H9 (cell line): ENCODE results near the gene MAP3K20. TPM values are rescaled to one million over a fixed set of nuclear protein-coding genes. Genes with fewer than 3 reads are reported as not detected.

ENCODE experiments used
- DNase-seq: peaks from one replicate; pipeline ENCODE4 v3.0.0-alpha.2; 2017
- H2AFZ ChIP-seq: one replicate; pipeline ENCODE4 v1.6.1; 2013; ENCODE audit warnings: mild to moderate bottlenecking, low read length, control low read depth, moderate library complexity
- H2AK5ac ChIP-seq: 2 replicates; pipeline ENCODE4 v1.6.1; 2013; ENCODE audit warnings: low read length, control low read depth, mixed read lengths; ENCODE audit not compliant: insufficient read length
- H2BK120ac ChIP-seq: one replicate; pipeline ENCODE4 v1.6.1; 2013; ENCODE audit warnings: low read depth, mild to moderate bottlenecking, low read length, control low read depth, inconsistent platforms; ENCODE audit not compliant: poor library complexity, severe bottlenecking
- H2BK12ac ChIP-seq: 2 replicates; pipeline ENCODE4 v1.6.1; 2013; ENCODE audit warnings: low read length, control low read depth, mixed read lengths, low read depth; ENCODE audit not compliant: insufficient read length
- H2BK15ac ChIP-seq: 2 replicates; pipeline ENCODE4 v1.6.1; 2013; ENCODE audit warnings: low read depth, low read length, control low read depth
- H2BK20ac ChIP-seq: one replicate; pipeline ENCODE4 v1.6.1; 2013; ENCODE audit warnings: low read depth, mild to moderate bottlenecking, low read length, control low read depth, inconsistent platforms; ENCODE audit not compliant: poor library complexity, severe bottlenecking
- H2BK5ac ChIP-seq: 2 replicates; pipeline ENCODE4 v1.6.1; 2013; ENCODE audit warnings: low read length, control low read depth, mixed read lengths; ENCODE audit not compliant: insufficient read length
- H3K14ac ChIP-seq: 2 replicates; pipeline ENCODE4 v1.6.1; 2013; ENCODE audit warnings: low read length, control low read depth; ENCODE audit not compliant: insufficient read depth
- H3K18ac ChIP-seq: 2 replicates; pipeline ENCODE4 v1.6.1; 2013; ENCODE audit warnings: low read depth, mild to moderate bottlenecking, mixed read lengths, low read length, control low read depth; ENCODE audit not compliant: insufficient read length
- H3K23ac ChIP-seq: 2 replicates; pipeline ENCODE4 v1.6.1; 2013; ENCODE audit warnings: low read length, control low read depth, mixed read lengths, low read depth; ENCODE audit not compliant: insufficient read length
- H3K23me2 ChIP-seq: 2 replicates; pipeline ENCODE4 v1.6.1; 2013; ENCODE audit warnings: low read depth, mild to moderate bottlenecking, mixed read lengths, low read length, control low read depth; ENCODE audit not compliant: insufficient read length, poor library complexity, severe bottlenecking
- H3K27ac ChIP-seq: 2 replicates; pipeline ENCODE4 v1.5.1; 2013; ENCODE audit warnings: low read length, control low read depth, mixed read lengths, low read depth; ENCODE audit not compliant: insufficient read length
- H3K27me3 ChIP-seq: 2 replicates; pipeline ENCODE4 v1.6.1; 2013; ENCODE audit warnings: low read length, control low read depth, inconsistent platforms; ENCODE audit not compliant: insufficient read depth
- H3K4ac ChIP-seq: 2 replicates; pipeline ENCODE4 v1.6.1; 2013; ENCODE audit warnings: low read depth, mild to moderate bottlenecking, control low read depth, inconsistent platforms, low read length, moderate library complexity
- H3K4me1 ChIP-seq: 2 replicates; pipeline ENCODE4 v1.6.1; 2013; ENCODE audit warnings: low read length, control low read depth, inconsistent platforms; ENCODE audit not compliant: insufficient read depth
- H3K4me2 ChIP-seq: 2 replicates; pipeline ENCODE4 v1.6.1; 2013; ENCODE audit warnings: low read length, control low read depth, mixed read lengths; ENCODE audit not compliant: insufficient read length, insufficient read depth
- H3K56ac ChIP-seq: 2 replicates; pipeline ENCODE4 v1.6.1; 2013; ENCODE audit warnings: low read depth, mild to moderate bottlenecking, mixed read lengths, low read length, control low read depth; ENCODE audit not compliant: insufficient read length
- H3K79me1 ChIP-seq: 2 replicates; pipeline ENCODE4 v1.6.1; 2013; ENCODE audit warnings: low read depth, mild to moderate bottlenecking, moderate library complexity, low read length, control low read depth, inconsistent platforms; ENCODE audit not compliant: insufficient read depth, poor library complexity, severe bottlenecking
- H3K79me2 ChIP-seq: 2 replicates; pipeline ENCODE4 v1.6.1; 2013; ENCODE audit warnings: low read length, control low read depth, inconsistent platforms; ENCODE audit not compliant: insufficient read depth
- H3K9ac ChIP-seq: 2 replicates; pipeline ENCODE4 v1.6.1; 2013; ENCODE audit warnings: low read length, control low read depth, mixed read lengths; ENCODE audit not compliant: insufficient read length; ENCODE audit errors: extremely low read depth
- H3K9me3 ChIP-seq: one replicate; pipeline ENCODE4 v1.6.1; 2013; ENCODE audit warnings: low read depth, low read length, inconsistent platforms; ENCODE audit not compliant: control insufficient read depth
- H3T11ph ChIP-seq: one replicate; pipeline ENCODE4 v1.6.1; 2013; ENCODE audit warnings: mild to moderate bottlenecking, low read length, control low read depth, inconsistent platforms
- H4K20me1 ChIP-seq: one replicate; pipeline ENCODE4 v1.6.1; 2013; ENCODE audit not compliant: control insufficient read depth, insufficient read length, insufficient read depth
- H4K5ac ChIP-seq: 2 replicates; pipeline ENCODE4 v1.6.1; 2013; ENCODE audit warnings: low read depth, mild to moderate bottlenecking, mixed read lengths, low read length, control low read depth; ENCODE audit not compliant: insufficient read length
- H4K8ac ChIP-seq: replicated peaks from 2 replicates; pipeline ENCODE4 v1.6.1; 2013; ENCODE audit warnings: low read length, control low read depth, mixed read lengths, low read depth; ENCODE audit not compliant: insufficient read length
- H4K91ac ChIP-seq: 2 replicates; pipeline ENCODE4 v1.6.1; 2013; ENCODE audit warnings: low read depth, mild to moderate bottlenecking, moderate library complexity, mixed read lengths, low read length, control low read depth; ENCODE audit not compliant: insufficient read length
- H3K27ac Mint-ChIP-seq, 3 experiments: 2 replicates in 2 of 3; 3 replicates in 1 of 3; pipeline ENCODE4 v1.8.0; 2020 to 2021; ENCODE audit warnings: mixed read lengths in 3 of 3, mild to moderate bottlenecking in 1 of 3, moderate library complexity in 1 of 3
- H3K27me3 Mint-ChIP-seq: 2 replicates; pipeline ENCODE4 v1.8.0; 2021; ENCODE audit warnings: low read depth, mild to moderate bottlenecking, moderate library complexity, mixed read lengths
- H3K36me3 Mint-ChIP-seq, 3 experiments: 2 replicates in 2 of 3; 3 replicates in 1 of 3; pipeline ENCODE4 v1.8.0; 2020 to 2021; ENCODE audit warnings: low read depth in 3 of 3, mixed read lengths in 3 of 3; ENCODE audit not compliant: insufficient read depth in 1 of 3
- H3K4me1 Mint-ChIP-seq, 2 experiments: 2 replicates each; pipeline ENCODE4 v1.8.0; 2020; ENCODE audit warnings: mixed read lengths in 2 of 2
- H3K4me3 Mint-ChIP-seq, 2 experiments: 2 replicates in 1 of 2; 3 replicates in 1 of 2; pipeline ENCODE4 v1.8.0; 2020 to 2021; ENCODE audit warnings: mild to moderate bottlenecking in 2 of 2, mixed read lengths in 2 of 2, moderate library complexity in 1 of 2
- H3K9me3 Mint-ChIP-seq, 2 experiments: 2 replicates in 1 of 2; 3 replicates in 1 of 2; pipeline ENCODE4 v1.8.0; 2020; ENCODE audit warnings: mild to moderate bottlenecking in 2 of 2, mixed read lengths in 2 of 2, moderate library complexity in 1 of 2
- CTCF ChIP-seq: fragments of 200-600 bp; sonication (generic); conservative IDR thresholded peaks from 3 replicates; pipeline ENCODE4 v1.8.0; 2021; ENCODE audit warnings: antibody characterized with exemption, mild to moderate bottlenecking
- WGBS: extraction: QIAGEN DNeasy Blood & Tissue Kit; methylation state at CpG from one replicate; pipeline ENCODE4 v1.1.7; 2013; ENCODE audit warnings: missing lambda C conversion rate, low lambda C conversion rate, mixed read lengths; ENCODE audit not compliant: insufficient read length; ENCODE audit errors: extremely low coverage; 5-methylcytosine and 5-hydroxymethylcytosine counted together
- total RNA-seq: library from RNA; stranded (reverse); gene quantifications from 2 replicates; pipeline ENCODE4 v1.2.1, GENCODE V29; 2021

MAP3K20 gene
- total RNA-seq, 1 experiment from 2014 or later, result 8.7 TPM

GRCh38 chr2:173028141-173028540 is 47.5 kb upstream of the MAP3K20 start:
- no peaks in the 10 kb centered on the region for H3K9me3 Mint-ChIP-seq
- H3K27ac ChIP-seq, result no peak overlapping the region
- no peaks in the 10 kb centered on the region; a peak in 1 of 7 replicates for H3K36me3 Mint-ChIP-seq
- H3K27me3 Mint-ChIP-seq, result no peaks in the 10 kb centered on the region
- H2BK20ac ChIP-seq, result no peak overlapping the region
- no peak overlapping the region for H3K14ac ChIP-seq
- H3K4me3 Mint-ChIP-seq, result no peak overlapping the region
- H3K27ac Mint-ChIP-seq, result no peak overlapping the region
- no peak overlapping the region for H2BK5ac ChIP-seq
- no peak overlapping the region for H2AK5ac ChIP-seq
- H3K4ac ChIP-seq, result no peak overlapping the region
- no peak overlapping the region for H2BK120ac ChIP-seq
- TF ChIP-seq CTCF, result no peak
- no peak overlapping the region for H4K8ac ChIP-seq
- no peak for DNase-seq
- H3K23ac ChIP-seq, result no peak overlapping the region
- H2AFZ ChIP-seq, result no peak overlapping the region
- peaks cover 6 to 10% of the 10 kb centered on the region in 2 experiments for H3K4me1 Mint-ChIP-seq
- H4K20me1 ChIP-seq, result no peaks in the 10 kb centered on the region
- no peaks in the 10 kb centered on the region for H3K9me3 ChIP-seq
- H4K5ac ChIP-seq, result no peak overlapping the region
- no peaks in the 10 kb centered on the region for H3K23me2 ChIP-seq
- H2BK15ac ChIP-seq, result no peak overlapping the region
- no peak overlapping the region for H3K4me2 ChIP-seq
- H3K27me3 ChIP-seq, result no peaks in the 10 kb centered on the region
- no peak overlapping the region for H3K9ac ChIP-seq
- no peak overlapping the region for H3K56ac ChIP-seq
- no CpG with 5 or more reads among the region's 1 CpG for WGBS
- no peaks in the 10 kb centered on the region for H3K79me2 ChIP-seq
- H4K91ac ChIP-seq, result no peak overlapping the region
- no peaks in the 10 kb centered on the region for H3K4me1 ChIP-seq
- no peak overlapping the region for H2BK12ac ChIP-seq
- H3K18ac ChIP-seq, result no peak overlapping the region
- H3T11ph ChIP-seq, result no peak overlapping the region
- no peaks in the 10 kb centered on the region for H3K79me1 ChIP-seq
